GM10266 (cell line): ENCODE measurements around the gene PEAK3.

Source experiments
- DNase-seq: peaks from one replicate; pipeline ENCODE4 v3.0.0; 2012; ENCODE audit errors: extremely low spot score
- CTCF ChIP-seq: IDR thresholded peaks from 2 replicates; pipeline ENCODE4 v1.5.1; 2012; ENCODE audit warnings: mild to moderate bottlenecking, low read depth; ENCODE audit not compliant: control insufficient read depth, insufficient read depth; ENCODE audit errors: missing control alignments

PEAK3 gene

GRCh38 chr19:2240881-2241760 lies 40.9 kb downstream of the PEAK3 start:
- no peak for DNase-seq
- no peak for TF ChIP-seq CTCF

- DNase-seq: no peak
- no peak for TF ChIP-seq CTCF
Measured at GRCh38 chr19:2239771-2240770, 41.9 kb downstream of the PEAK3 start.

GRCh38 chr19:2239173-2239572 lies 42.8 kb downstream of the PEAK3 start:
- no peak for TF ChIP-seq CTCF
- DNase-seq: no peak

GRCh38 chr19:2237869-2238153 lies 44.2 kb downstream of the PEAK3 start:
- no peak for TF ChIP-seq CTCF
- no peak for DNase-seq

GRCh38 chr19:2237051-2237868 lies 44.7 kb downstream of the PEAK3 start:
- no peak for DNase-seq
- TF ChIP-seq CTCF: no peak

- peak; percentile 100 for TF ChIP-seq CTCF
- DNase-seq: peak; percentile 99
Measured at GRCh38 chr19:2236314-2237050, 45.5 kb downstream of the PEAK3 start, which contains the start of the genes PLEKHJ1 and SF3A2. TSS of gene PLEKHJ1 (minus strand) at chr19:2236329. CDS start at chr19:2236248, 81 bp downstream. TSS of gene SF3A2 (plus strand) at chr19:2236824. CDS start at chr19:2243419, 6,595 bp downstream.
